C4-2B (cell line): ENCODE measurements around the gene SLC37A3.

Source experiments
- H3K27ac ChIP-seq: fragments of 450-650 bp; 2 replicates; pipeline ENCODE4 v1.5.1; 2017
- CTCF ChIP-seq: fragments of 450-650 bp; conservative IDR thresholded peaks from 2 replicates; pipeline ENCODE4 v1.5.1; 2017; ENCODE audit warnings: mild to moderate bottlenecking
- ZFX ChIP-seq: fragments of 450-650 bp; IDR thresholded peaks from 2 replicates; pipeline ENCODE4 v1.6.1; 2017

Gene SLC37A3

GRCh38 chr7:140358412-140359051 lies 39.8 kb downstream of the SLC37A3 start:
- no peak overlapping the region for H3K27ac ChIP-seq
- TF ChIP-seq CTCF (no peak), ZFX (no peak)

GRCh38 chr7:140358024-140358411 lies 40.3 kb downstream of the SLC37A3 start:
- H3K27ac ChIP-seq = no peak overlapping the region
- TF ChIP-seq CTCF (no peak), ZFX (no peak)

GRCh38 chr7:140350056-140350455 lies 48.3 kb downstream of the SLC37A3 start:
- TF ChIP-seq ZFX (no peak), CTCF (no peak)
- no peak overlapping the region for H3K27ac ChIP-seq

GRCh38 chr7:140349144-140349771 lies 49.1 kb downstream of the SLC37A3 start:
- no peak overlapping the region for H3K27ac ChIP-seq
- TF ChIP-seq CTCF (no peak), ZFX (peak; percentile 10; the same call in 1 of the 2 replicates)

- no peak for TF ChIP-seq ZFX
- H3K27ac ChIP-seq = no peak overlapping the region
Measured at GRCh38 chr7:140348161-140348849, 50.0 kb downstream of the SLC37A3 start.

- TF ChIP-seq CTCF (no peak), ZFX (no peak)
- no peak overlapping the region for H3K27ac ChIP-seq
Measured at GRCh38 chr7:140347218-140347617, 51.1 kb downstream of the SLC37A3 start.

- no peak overlapping the region for H3K27ac ChIP-seq
- TF ChIP-seq CTCF (no peak), ZFX (no peak)
Measured at GRCh38 chr7:140345426-140345825, 52.9 kb downstream of the SLC37A3 start.
